Fibroblast of skin of abdomen (primary cell): ENCODE measurements around the gene UBE2D4.
A peak's percentile ranks its signal among the peaks of the same experiment; 100 is the strongest.
"Not testable (repeated sequence)": the region's sequence is repeated elsewhere in the genome, so short reads cannot be mapped to it uniquely, and the experiment has no call there.

ENCODE experiments used
- DNase-seq: peaks from one replicate; pipeline ENCODE4 v3.0.0-alpha.2; 2013

UBE2D4 gene

DNA sequence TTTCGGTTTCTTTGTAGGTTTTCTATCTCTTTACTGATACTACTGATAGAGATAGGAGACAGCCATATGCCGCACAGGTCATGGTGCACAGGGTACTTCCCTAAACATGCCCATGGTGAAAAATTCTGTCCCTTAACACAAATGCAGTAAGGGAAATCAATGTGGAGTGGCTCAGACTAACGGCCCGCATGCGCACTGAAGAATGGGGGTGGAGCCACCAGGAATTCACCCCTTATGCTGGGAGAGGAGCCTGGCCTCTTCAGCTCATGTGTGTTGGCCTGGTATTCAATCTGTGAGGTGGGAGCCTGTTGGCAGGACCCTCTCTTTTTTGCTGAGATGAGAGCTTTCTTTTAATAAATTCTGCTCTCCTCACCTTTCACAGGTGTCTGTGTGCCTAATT, 11.4 kb upstream of the UBE2D4 start:
- DNase-seq, result no peak

- DNase-seq, result no peak
Observed at GRCh38 chr7:43915907-43916306, 10.3 kb upstream of the UBE2D4 start.

DNA sequence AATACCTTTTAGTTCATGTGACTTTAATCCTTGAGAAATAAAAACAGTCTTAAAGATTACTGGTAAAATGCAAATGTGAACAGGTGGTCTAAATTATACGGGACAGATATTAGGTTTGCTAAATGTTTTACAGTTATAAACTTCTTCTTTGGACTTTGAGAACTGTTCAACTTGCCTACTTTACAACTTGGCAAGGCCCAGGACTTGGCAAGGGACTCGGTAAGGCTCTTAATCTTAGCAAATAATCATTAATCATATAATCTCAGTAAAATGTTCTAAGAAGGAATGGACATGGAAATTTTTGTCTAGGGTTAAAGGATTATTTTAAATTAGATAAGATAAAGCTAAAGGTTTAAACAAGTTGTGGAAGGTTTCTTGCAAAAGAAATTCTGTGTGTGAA, 4.8 kb upstream of the UBE2D4 start:
- no peak for DNase-seq

- no peak for DNase-seq
Observed at GRCh38 chr7:43922726-43923125, 3.5 kb upstream of the UBE2D4 start.

- no peak for DNase-seq
Observed at GRCh38 chr7:43926798-43927123, 525 bp downstream of the UBE2D4 start.

DNA sequence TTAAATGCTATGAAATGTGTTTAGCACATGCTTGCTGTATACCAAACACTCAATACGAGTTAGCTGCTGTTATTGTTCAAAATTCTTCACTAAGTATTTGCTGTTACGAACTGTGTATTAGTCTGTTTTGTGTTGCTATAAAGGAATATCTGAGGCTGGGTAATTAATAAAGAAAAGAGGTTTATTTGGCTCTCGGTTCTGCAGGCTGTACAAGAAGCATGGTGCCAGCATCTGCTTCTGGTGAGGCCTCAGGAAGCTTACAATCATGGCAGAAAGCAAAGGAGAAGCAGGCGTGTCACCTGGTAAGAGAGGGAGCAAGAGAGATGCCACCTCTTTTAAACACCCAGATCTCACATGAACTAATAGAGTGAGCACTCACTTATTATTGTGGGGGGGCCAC, 1.6 kb downstream of the UBE2D4 start:
- no peak for DNase-seq

GRCh38 chr7:43929529-43930457, 3.6 kb downstream of the UBE2D4 start:
- DNase-seq, result no peak

GRCh38 chr7:43931346-43931745, 5.1 kb downstream of the UBE2D4 start:
- no peak for DNase-seq

- no peak for DNase-seq
Observed at GRCh38 chr7:43933902-43934560, 7.8 kb downstream of the UBE2D4 start.

GRCh38 chr7:43937444-43937843, 11.2 kb downstream of the UBE2D4 start:
- DNase-seq, result no peak

DNA sequence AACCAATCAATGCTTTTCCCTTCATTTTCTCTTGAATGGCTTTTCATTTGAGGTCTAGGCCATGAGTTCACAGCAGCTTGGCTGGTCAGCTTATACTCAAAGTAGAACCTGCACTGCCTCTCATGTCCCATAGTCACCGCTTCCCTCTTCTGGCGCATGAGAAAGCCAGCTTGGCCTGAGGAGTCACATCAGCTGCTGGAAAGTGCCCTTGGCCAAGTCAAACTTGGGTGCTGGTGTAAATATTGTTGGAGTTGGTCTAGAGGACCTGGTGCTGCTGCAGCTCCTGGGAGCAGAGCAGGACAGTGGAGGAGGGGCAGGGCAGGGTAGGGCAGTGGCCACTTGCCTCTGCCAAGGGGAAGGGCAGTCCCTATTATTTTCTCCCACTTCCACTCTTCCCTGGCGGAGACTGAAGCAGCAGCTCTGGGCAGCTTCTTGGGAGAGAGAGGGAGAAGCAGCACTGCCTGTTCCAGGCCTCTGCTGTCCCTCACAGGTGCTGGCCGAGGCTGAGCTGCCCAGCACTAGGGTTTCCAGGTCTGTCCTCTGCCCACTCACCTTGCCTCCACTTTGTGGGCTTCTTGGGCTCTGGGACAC, 12.8 kb downstream of the UBE2D4 start:
- DNase-seq, result no peak

DNA sequence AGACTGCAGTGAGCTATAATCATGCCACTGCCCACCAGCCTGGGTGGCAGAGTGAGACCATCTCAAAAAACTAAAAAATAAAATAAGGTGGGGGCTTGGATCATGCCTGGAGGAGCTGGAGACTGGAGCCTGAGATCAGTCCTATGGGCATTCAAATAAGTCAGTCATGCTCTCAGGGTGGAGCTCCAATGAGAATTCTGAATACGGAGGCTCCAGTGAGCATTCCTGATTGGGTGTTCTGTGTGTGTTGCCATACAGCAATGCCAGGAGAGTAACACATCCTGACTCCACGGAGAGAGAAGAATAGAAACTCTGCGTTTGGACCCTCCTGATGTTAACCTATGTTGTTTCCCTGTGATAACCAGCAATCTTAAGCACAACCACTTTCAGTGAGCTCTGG, 16.0 kb downstream of the UBE2D4 start:
- no peak for DNase-seq

- no peak for DNase-seq
Observed at GRCh38 chr7:43942997-43943396, 16.8 kb downstream of the UBE2D4 start.

DNA sequence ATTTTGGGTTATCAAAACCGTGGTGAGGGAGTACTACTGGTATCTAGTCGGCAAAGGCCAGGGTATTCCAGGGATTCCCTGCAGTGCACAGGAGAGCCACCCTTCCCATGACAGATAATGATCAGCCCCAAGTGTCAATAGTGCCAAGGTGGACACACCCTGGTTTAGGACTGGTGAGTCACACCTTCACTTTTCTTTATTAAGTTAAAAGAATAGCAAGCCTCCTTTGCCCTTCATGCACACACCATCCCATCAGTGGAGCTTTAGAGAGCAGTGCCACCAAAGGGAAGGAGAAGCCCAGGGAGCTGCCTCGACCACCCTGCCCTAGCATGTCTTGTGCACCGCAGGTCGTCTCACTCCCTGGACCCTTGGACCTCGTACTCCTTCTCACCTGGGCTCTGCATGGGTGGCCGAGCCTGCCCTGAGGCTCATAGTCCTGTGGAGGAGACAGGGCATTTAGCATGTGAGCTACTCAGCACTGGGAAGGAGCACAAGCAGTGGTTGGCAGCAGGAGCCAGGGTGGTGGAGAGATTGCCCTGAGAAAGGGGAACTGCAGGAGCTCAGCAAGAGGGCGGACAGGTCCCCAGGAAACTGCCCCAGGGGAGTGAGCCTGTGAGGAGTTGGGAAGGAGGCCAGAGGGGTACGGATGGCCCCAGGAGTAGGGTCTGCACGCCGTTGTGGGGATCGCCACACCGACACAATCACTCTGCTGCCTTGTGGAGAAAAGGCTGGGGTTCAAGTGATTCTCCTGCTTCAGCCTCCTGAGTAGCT, 17.4 kb downstream of the UBE2D4 start:
- no peak for DNase-seq

DNA sequence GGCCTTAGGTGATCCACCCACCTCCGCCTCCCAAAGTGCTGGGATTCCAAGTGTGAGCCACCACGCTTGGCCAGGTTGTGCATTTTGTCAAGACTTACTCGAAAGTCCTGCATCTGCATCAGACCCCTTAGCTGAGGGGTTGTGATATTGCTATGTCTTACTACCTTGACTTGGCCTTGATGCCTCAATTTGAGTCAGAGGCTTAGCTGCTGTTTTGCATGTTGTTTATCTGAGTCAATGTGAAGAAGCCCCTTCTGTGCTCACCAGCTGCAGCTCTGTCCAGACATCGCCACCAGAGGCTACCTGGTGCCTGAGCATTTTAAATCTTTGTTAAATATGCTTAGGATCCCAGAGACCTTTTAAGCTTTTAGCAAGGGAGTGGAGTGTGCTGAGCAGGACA, 18.1 kb downstream of the UBE2D4 start:
- no peak for DNase-seq

DNA sequence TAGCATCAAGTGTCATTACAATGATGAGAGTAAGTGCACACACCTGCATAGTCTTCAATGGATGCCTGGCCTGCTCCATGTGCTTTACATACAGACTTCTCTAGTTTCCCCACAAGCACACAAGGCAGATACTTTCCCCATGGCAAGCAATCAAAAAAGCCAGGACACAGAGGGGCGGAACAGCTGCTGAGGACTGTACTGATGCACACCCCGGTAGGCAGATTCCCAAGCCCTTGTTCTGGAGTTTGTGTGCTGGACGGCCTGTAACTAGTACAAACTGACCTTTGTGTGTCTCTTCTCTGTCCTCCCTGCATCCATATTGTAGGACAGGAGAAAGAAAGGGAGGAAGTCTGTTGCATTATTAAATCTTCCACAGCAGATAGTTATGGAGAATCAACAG, 25.8 kb downstream of the UBE2D4 start:
- no peak for DNase-seq

GRCh38 chr7:43953071-43953470, 26.8 kb downstream of the UBE2D4 start:
- no peak for DNase-seq

DNA sequence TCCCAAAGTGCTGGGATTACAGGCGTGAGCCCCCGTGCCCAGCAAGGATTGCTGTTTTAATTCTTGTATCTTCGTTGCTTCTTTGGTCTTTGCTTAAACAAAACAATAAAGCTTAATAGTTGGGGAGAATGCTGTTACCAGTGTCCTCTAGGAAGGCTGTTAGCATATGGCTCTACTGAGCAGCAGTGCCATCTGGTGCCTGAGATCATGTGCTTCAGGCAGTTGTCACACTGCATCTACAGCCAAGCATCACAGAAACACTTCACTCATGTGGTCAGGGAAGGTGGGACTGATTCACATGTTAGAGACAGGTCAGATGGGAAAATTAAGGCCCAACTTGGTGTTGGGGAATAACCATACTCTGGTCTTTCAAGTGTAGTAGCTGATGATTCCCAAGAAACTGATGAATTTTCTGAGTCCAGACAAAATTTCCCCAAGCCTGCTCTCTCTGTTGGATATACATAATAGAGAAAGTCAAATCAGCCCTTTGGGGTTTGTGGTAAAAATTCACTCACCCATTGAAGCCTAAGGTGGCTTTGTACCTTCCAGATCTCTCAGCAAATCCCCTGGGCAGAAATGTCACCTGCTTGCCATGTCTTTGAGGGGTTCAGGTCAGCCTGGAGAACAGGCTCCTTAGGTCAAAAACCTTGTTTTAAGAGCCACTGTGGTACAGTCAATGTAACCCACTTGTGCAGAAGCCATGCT, 28.4 kb downstream of the UBE2D4 start:
- DNase-seq, result peak; percentile 53

DNA sequence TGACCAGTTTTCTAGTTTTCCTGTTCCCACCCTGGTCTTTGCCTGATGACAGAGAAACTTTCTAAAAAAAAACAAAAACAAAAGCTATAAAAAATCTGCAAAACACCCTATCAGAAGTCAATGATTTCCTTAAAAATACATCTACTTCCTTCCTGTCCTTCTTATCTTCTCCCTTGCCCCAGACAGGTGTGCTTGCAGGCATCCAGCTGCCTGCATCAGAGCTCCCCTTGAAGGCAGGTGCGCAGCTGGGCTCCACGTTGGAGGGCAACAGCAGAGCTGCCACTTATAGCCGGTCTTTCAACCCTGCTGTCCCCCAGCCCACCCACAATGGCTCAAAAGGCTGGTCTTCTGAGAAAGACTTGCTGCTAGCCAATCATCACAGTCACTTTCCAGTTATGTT, 29.8 kb downstream of the UBE2D4 start:
- DNase-seq, result no peak

DNA sequence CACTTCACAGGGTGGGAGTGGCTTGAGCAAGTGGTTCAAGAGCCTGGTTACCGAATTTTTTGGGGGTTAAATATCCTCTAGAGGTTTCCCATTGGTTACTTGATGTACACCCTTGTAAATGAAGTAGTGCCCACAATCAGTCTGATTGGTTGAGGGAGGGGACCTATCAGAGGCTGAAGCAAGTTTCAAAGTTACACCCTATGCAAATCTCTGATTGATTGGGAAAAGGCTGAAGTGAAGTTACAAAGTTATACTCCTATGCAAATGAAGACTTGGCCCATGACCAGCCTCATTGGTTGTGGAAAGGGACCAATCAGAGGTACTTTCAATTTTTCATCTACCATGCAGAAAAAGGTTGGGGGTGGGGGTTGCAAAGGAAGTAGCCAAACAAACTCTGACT, 34.7 kb downstream of the UBE2D4 start:
- no peak for DNase-seq

- DNase-seq, result not testable (repeated sequence)
Observed at GRCh38 chr7:43966392-43966791, 40.2 kb downstream of the UBE2D4 start.
